Choroid plexus epithelial cell (primary cell): ENCODE results near the gene LAMTOR1.

ENCODE experiments used
- DNase-seq: peaks from one replicate; pipeline ENCODE4 v3.0.0-alpha.2; 2010; ENCODE audit warnings: low read depth
- H3K4me3 ChIP-seq: 2 replicates; pipeline ENCODE4 v1.5.1; 2011; ENCODE audit warnings: low read depth, mild to moderate bottlenecking, control low read depth, low read length, moderate library complexity
- CTCF ChIP-seq: conservative IDR thresholded peaks from 2 replicates; pipeline ENCODE4 v1.5.1; 2011; ENCODE audit warnings: low read depth, mild to moderate bottlenecking, control low read depth, inconsistent platforms, low read length, moderate library complexity

LAMTOR1 gene

GRCh38 chr11:72088076-72088808 is 14.9 kb downstream of the LAMTOR1 start:
- H3K4me3 ChIP-seq: no peak overlapping the region
- no peak for TF ChIP-seq CTCF
- DNase-seq: no peak

GRCh38 chr11:72085621-72086351 is 17.3 kb downstream of the LAMTOR1 start:
- no peak for TF ChIP-seq CTCF
- H3K4me3 ChIP-seq: no peak overlapping the region

GRCh38 chr11:72084965-72085364 is 18.1 kb downstream of the LAMTOR1 start:
- no peak overlapping the region for H3K4me3 ChIP-seq
- no peak for DNase-seq
- no peak for TF ChIP-seq CTCF

More at GRCh38 chr11:72085621-72086351, 17.3 kb downstream of the LAMTOR1 start:
- no peak for DNase-seq

GRCh38 chr11:72084076-72084475 is 19.0 kb downstream of the LAMTOR1 start:
- DNase-seq: no peak
- no peak for TF ChIP-seq CTCF
- no peak overlapping the region for H3K4me3 ChIP-seq

GRCh38 chr11:72083414-72083813 is 19.7 kb downstream of the LAMTOR1 start:
- no peak for DNase-seq
- TF ChIP-seq CTCF: no peak
- H3K4me3 ChIP-seq: no peak overlapping the region

GRCh38 chr11:72081821-72082453 is 21.2 kb downstream of the LAMTOR1 start:
- no peak overlapping the region for H3K4me3 ChIP-seq
- no peak for DNase-seq
- TF ChIP-seq CTCF: no peak
